K562 (cell line): ENCODE results near the gene SACS. TPM values are rescaled to one million over a fixed set of nuclear protein-coding genes. Genes with fewer than 3 reads are reported as not detected.

Source experiments
- CHD4 ChIP-seq: fragments of 200-600 bp; sonication (generic); IDR thresholded peaks from 3 replicates; pipeline ENCODE4 v1.6.1; 2012; ENCODE audit warnings: low read depth, mild to moderate bottlenecking, mixed read lengths, low read length, inconsistent platforms; ENCODE audit not compliant: insufficient read depth, insufficient replicate concordance, poor library complexity, severe bottlenecking
- CTBP1 ChIP-seq: fragments of 450-650 bp; IDR thresholded peaks from 2 replicates; pipeline ENCODE4 v1.6.1; 2016; ENCODE audit warnings: borderline replicate concordance
- FUS ChIP-seq: fragments of 200-400 bp; formaldehyde crosslinking; optimal IDR thresholded peaks from 2 replicates; pipeline ENCODE3; 2017; ENCODE audit warnings: low read depth, low read length
- TCF7 ChIP-seq: sonication (generic); IDR thresholded peaks from 2 replicates; pipeline ENCODE4 v1.6.1; 2016; ENCODE audit warnings: antibody characterized with exemption, borderline replicate concordance
- ZNF318 ChIP-seq, 2 experiments: fragments of 450-650 bp; IDR thresholded peaks; 2 replicates each; pipeline ENCODE4 v1.6.1; 2016; ENCODE audit warnings: mild to moderate bottlenecking in 2 of 2, borderline replicate concordance in 1 of 2, low read depth in 1 of 2, moderate library complexity in 1 of 2
- ZNF449 ChIP-seq: fragments of 250-450 bp; sonication (Bioruptor Pico); IDR thresholded peaks from 2 replicates; pipeline ENCODE4 v1.8.0; 2022; ENCODE audit warnings: moderate library complexity, mild to moderate bottlenecking, inconsistent platforms
- polyA plus RNA-seq, 8 experiments: library from polyadenylated mRNA; depleted of rRNA in 4 of 8; stranded (reverse) in 5 of 8; unstranded in 3 of 8; fragments of >200 nt; fragmentation: Nextera tagmentation in 2 of 8; fragmentation: Illumina TruSeq in 1 of 8; extraction: Ambion mirVana in 2 of 8; extraction: Trizol in 1 of 8; gene quantifications; 2 replicates each; pipeline versions ENCODE4 v1.2.1 to v1.2.3, GENCODE V29; 2011 to 2014; ENCODE audit warnings: inconsistent platforms in 1 of 8, missing spikeins in 1 of 8
- total RNA-seq, 7 experiments: library from RNA; depleted of rRNA in 6 of 7; stranded (reverse); fragments of >200 nt in 6 of 7; fragmentation: Illumina TruSeq in 2 of 7; extraction: Trizol in 2 of 7; gene quantifications; 2 replicates each; pipeline versions ENCODE4 v1.2.1 to v1.2.3, GENCODE V29; 2011 to 2021; ENCODE audit warnings: low replicate concordance in 1 of 7

The SACS gene
- total and polyA plus RNA-seq, 9 of the 15 experiments (the other 6 are each of a cell fraction or from before 2014, with no cell fraction given) = 4.7 to 28.2 (median 18.9) TPM

- TF ChIP-seq ZNF449 (CRISPR knock-in tag) = no peak
- no peak for TF ChIP-seq ZNF318 (IDR thresholded peaks at IDR 0.05; ENCODE audit: borderline replicate concordance in 1 of 2, low read depth in 1 of 2)
- no peak for TF ChIP-seq FUS
- no peak for TF ChIP-seq CHD4
- TF ChIP-seq CTBP1 = no peak
- no peak for TF ChIP-seq TCF7
Observed at GRCh38 chr13:23288564-23288963, 144.9 kb downstream of the SACS start (continued).
